T47D (cell line): ENCODE data around the gene BHLHE23.

Source experiments
- DNase-seq, 2 experiments: peaks; one replicate each; pipeline versions ENCODE4 v3.0.0 to v3.0.0-alpha.2; 2011 to 2012; ENCODE audit warnings: low read depth in 1 of 2, low spot score in 1 of 2
- JUND ChIP-seq: IDR thresholded peaks from 2 replicates; pipeline ENCODE4 v1.6.1; 2012; ENCODE audit warnings: low read depth
- in situ Hi-C: cut with HindIII; loops from 2 replicates; pipeline ENCODE4 v1.10.0; 2016; ENCODE audit warnings: low sequenced_read_pairs, low pct_unique_long_range_greater_than_20kb

The BHLHE23 gene

GRCh38 chr20:63048516-63049190 is 41.9 kb upstream of the BHLHE23 start:
- DNase-seq: no peak
- in situ Hi-C loops: no loop called here
- TF ChIP-seq JUND: no peak

GRCh38 chr20:63047946-63048345 is 41.2 kb upstream of the BHLHE23 start:
- in situ Hi-C loops: no loop called here
- no peak for DNase-seq
- TF ChIP-seq JUND: no peak

- in situ Hi-C loops: no loop called here
- no peak for TF ChIP-seq JUND
- DNase-seq: peak in 1 of 2 experiments; percentile 33
These were observed 40.5 kb upstream of the BHLHE23 start for GRCh38 chr20:63047267-63047666.

- no peak for TF ChIP-seq JUND
- in situ Hi-C loops: no loop called here
- DNase-seq: no peak
These were observed 40.1 kb upstream of the BHLHE23 start for GRCh38 chr20:63046841-63047240.

GRCh38 chr20:63045991-63046390 is 39.2 kb upstream of the BHLHE23 start:
- no peak for TF ChIP-seq JUND
- DNase-seq: no peak
- in situ Hi-C loops: no loop called here

GRCh38 chr20:63045401-63045800 is 38.6 kb upstream of the BHLHE23 start:
- no peak for DNase-seq
- no peak for TF ChIP-seq JUND

GRCh38 chr20:63044605-63045004 is 37.8 kb upstream of the BHLHE23 start:
- in situ Hi-C loops: no loop called here
- TF ChIP-seq JUND: no peak

More at GRCh38 chr20:63045401-63045800, 38.6 kb upstream of the BHLHE23 start:
- in situ Hi-C loops: no loop called here

GRCh38 chr20:63044204-63044600 is 37.4 kb upstream of the BHLHE23 start:
- in situ Hi-C loops: no loop called here
- no peak for TF ChIP-seq JUND
- no peak for DNase-seq

More at GRCh38 chr20:63044605-63045004, 37.8 kb upstream of the BHLHE23 start:
- DNase-seq: no peak

GRCh38 chr20:63043348-63044203 is 36.8 kb upstream of the BHLHE23 start:
- no peak for TF ChIP-seq JUND
- no peak for DNase-seq
- in situ Hi-C loops: no loop called here

- DNase-seq: peak in 1 of 2 experiments; percentile 47
- in situ Hi-C loops: no loop called here
- no peak for TF ChIP-seq JUND
These were observed 35.8 kb upstream of the BHLHE23 start for GRCh38 chr20:63042448-63043071.

- in situ Hi-C loops: no loop called here
- DNase-seq: no peak
- TF ChIP-seq JUND: no peak
These were observed 35.0 kb upstream of the BHLHE23 start for GRCh38 chr20:63041776-63042175.

- DNase-seq: no peak
- no peak for TF ChIP-seq JUND
- in situ Hi-C loops: no loop called here
These were observed 31.0 kb upstream of the BHLHE23 start for GRCh38 chr20:63037669-63038268.
